Right ventricle myocardium inferior (tissue), 1 donor: Measurements from ENCODE around the gene PDE3A. TPM values are rescaled to one million over a fixed set of nuclear protein-coding genes. Genes with fewer than 3 reads are reported as not detected.

Source experiments
- ATAC-seq: fragments of 200-7000 bp; cut with Tn5 transposase; one replicate; pipeline ENCODE4 v1.9.1; 2020; ENCODE audit warnings: mild to moderate bottlenecking, moderate library complexity
- DNase-seq: peaks from one replicate; pipeline ENCODE4 v3.0.0; 2021; ENCODE audit errors: missing footprints
- intact Hi-C: fragments of 100-400 bp; cut with DNase I; formaldehyde crosslinking; loops from one replicate; pipeline ENCODE4 v1.11.0; 2022
- total RNA-seq: library from RNA; stranded (reverse); fragmentation: NEBNext Ultra II Directional; extraction: Animal tissue kit (Norgen Biotek cat#: 25700); gene quantifications from one replicate; pipeline ENCODE4 v1.2.1, GENCODE V29; 2021
- donor health status: DM: no; HTN: yes; CAD: no; lungs with severe emphysema.

PDE3A gene
- total RNA-seq, 1 donor from 2014 or later = 152 TPM

DNA sequence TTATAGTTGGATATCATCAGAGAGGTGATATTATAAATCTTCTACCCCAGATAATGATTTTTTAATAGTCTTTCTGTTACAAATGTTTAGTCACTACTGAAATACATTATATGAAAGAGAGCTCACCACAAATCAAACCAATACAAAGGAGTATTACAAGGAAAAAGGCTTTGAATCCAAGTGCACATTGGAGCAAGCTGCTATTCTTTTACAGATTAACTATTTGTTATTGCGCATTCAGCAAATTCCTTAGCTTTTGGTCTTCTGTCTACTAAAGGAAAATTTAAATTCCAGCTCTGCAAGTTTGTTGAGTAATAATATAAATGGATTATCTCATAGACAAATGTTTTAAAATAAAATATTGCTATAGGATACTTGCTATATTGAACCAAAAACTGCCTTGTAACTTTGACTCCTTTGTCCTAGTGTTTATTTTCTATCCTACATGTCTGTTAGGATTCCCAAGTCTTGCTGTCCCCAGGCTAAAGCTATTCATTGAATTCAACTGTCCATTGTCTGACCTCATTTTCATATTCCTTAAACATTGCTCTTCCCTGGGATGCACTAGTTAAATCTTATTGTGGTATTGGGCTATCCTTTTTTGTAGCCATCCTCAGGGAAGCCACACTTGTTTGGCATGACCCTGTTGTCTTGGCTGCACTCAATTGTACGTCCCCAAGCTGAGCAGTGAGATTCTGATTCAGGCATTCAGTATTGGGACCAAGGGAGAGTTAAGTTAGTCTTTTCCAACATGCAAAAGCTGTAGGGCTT lies 41.5 kb downstream of the PDE3A start:
- ATAC-seq (no peak), DNase-seq (no peak)
- intact Hi-C loops = no loop called here

DNA sequence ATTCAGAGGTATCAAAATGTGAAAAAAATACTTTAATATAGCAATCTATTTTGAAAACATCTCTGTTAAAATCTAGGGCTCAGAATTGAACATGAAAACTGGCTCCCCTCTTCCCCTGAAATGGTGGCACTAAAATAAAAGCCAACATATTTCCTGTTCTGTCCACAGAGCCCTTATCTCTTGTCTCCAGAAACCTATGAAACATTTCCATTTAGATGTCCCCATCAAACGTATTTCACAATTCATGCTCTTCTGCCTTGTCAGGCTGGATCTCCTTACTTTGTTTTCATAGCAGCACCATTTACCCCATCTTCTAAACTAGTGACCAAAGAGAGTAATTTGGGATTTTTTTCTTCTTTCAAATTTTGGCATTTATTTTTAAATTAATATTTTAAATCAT lies 42.4 kb downstream of the PDE3A start:
- intact Hi-C loops = no loop called here
- no peak for ATAC-seq
- DNase-seq = no peak

- DNase-seq (no peak), ATAC-seq (no peak)
- intact Hi-C loops = no loop called here
Measured at GRCh38 chr12:20411345-20411744, 43.0 kb downstream of the PDE3A start.

- intact Hi-C loops = no loop called here
- ATAC-seq = peak; percentile 64
- DNase-seq = no peak
Measured at GRCh38 chr12:20415028-20415427, 46.7 kb downstream of the PDE3A start.

DNA sequence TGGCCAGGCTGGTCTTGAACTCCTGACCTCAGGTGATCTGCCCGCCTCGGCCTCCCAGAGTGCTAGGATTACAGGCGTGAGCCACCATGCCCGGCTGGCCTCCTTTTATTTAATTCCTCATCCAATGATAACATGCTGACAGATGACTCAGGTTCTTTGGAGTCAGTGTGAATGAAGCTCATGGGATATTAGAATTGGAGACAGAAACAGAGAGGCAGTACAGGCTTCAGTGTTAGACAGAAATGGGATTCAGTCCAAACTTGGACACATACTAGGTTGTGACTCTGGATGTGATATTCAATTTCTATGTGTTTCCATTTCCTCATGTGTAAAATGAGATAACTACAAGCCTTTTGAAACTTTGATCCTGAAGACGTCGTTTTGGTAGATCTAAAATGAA lies 47.3 kb downstream of the PDE3A start:
- intact Hi-C loops = no loop called here
- no peak for DNase-seq
- peak; percentile 66 for ATAC-seq

GRCh38 chr12:20420557-20420956 lies 52.2 kb downstream of the PDE3A start:
- DNase-seq (no peak), ATAC-seq (no peak)
- intact Hi-C loops = no loop called here

- intact Hi-C loops = no loop called here
- ATAC-seq (no peak), DNase-seq (no peak)
Measured at GRCh38 chr12:20421421-20421820, 53.1 kb downstream of the PDE3A start.

- ATAC-seq (no peak), DNase-seq (no peak)
Measured at GRCh38 chr12:20423557-20423956, 55.2 kb downstream of the PDE3A start.

DNA sequence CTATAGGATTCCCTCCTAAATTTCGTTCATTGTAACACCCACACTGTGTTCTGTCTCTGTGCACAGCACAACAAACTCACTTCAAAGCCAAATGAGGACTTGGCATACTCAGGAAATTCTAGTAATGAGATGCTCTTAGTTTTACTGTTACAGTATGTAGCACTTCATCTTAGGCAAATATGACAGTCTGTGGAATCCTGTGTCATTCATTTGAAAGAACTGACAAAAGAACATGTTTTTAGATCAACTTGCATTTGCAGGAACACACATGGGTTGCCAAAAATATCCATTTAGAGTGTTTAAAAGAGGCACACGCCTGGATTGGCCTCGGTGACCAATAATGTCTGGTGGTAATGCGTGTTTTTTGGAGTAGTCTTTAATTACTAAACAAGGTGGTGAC lies 56.5 kb downstream of the PDE3A start:
- ATAC-seq (no peak), DNase-seq (no peak)
- intact Hi-C loops = no loop called here

More at GRCh38 chr12:20423557-20423956, 55.2 kb downstream of the PDE3A start:
- intact Hi-C loops = no loop called here

GRCh38 chr12:20426191-20426590 lies 57.9 kb downstream of the PDE3A start:
- peak; percentile 92 for ATAC-seq
- intact Hi-C loops = no loop called here
- no peak for DNase-seq

DNA sequence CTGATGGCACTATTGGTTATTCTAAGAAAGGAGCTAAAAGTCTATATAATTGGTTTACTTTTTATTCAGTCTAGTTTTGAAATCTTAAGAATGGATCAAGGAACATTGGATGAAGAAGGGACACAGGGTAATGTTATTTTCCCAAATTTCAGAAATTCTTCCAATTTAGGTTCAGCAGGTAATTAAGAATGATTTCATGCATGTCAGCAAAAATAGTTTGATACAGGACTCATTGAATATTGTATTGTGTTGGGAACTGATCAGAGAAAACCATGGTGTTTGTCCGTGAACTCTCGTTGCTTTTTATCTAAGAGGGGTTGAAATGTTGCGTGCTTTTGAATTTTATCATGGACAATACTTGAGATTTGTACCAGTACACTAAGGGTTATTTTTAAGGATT lies 58.6 kb downstream of the PDE3A start:
- DNase-seq (no peak), ATAC-seq (no peak)
- intact Hi-C loops = no loop called here

GRCh38 chr12:20429852-20430251 lies 61.5 kb downstream of the PDE3A start:
- no peak for DNase-seq
- intact Hi-C loops = no loop called here
- no peak for ATAC-seq

DNA sequence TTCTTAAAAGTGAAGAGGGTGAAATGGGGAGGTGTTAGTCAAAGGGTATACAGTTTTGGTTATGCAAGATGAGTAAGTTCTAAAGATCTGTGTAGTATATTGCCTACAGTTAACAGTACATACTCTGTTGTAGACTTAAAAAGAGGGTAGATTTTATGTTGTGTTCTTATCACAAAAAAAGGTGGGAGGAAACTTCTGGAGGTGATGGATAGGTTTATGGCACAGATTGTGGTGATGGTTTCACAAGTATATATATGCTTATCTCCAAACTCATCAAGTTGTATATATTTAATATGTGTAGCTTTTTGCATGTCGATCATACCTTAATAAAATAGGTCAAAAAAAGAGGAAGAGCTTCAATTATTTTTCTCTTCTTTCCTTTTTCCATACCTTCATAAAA lies 64.0 kb downstream of the PDE3A start:
- intact Hi-C loops = no loop called here
- no peak for ATAC-seq
- DNase-seq = no peak

- DNase-seq (no peak), ATAC-seq (no peak)
- intact Hi-C loops = no loop called here
Measured at GRCh38 chr12:20434996-20435395, 66.7 kb downstream of the PDE3A start.

GRCh38 chr12:20436316-20436715 lies 68.0 kb downstream of the PDE3A start:
- ATAC-seq (peak; percentile 18), DNase-seq (no peak)
- intact Hi-C loops = no loop called here

DNA sequence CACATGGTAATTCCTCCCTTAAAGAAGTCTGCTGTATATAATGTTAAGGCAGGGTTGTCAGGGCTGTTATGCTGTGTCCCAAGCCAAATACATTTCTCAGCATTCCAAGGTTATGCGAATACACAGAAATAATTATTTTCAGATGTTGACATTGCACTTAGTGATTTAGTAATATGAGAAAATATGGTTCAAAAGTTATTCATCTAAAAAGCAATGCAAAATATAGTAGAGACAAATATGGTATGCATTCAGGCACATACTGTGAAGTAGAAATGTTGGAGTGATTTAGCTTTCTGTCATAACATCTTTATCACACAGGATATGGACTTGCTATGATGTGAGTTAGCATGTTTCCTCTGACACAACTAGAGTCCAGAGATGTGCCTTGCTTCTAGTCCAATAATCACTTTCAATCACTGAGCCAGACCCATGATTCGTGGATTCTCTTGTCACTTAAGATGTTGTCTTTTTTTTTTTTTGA lies 70.0 kb downstream of the PDE3A start:
- intact Hi-C loops = no loop called here
- DNase-seq (no peak), ATAC-seq (no peak)

GRCh38 chr12:20439626-20440025 lies 71.3 kb downstream of the PDE3A start:
- DNase-seq = no peak
- intact Hi-C loops = loop anchor here (5.0 kb wide), 1 partner anchor 72 kb away; the partner anchor contains the start of gene PDE3A
- peak; percentile 38 for ATAC-seq

GRCh38 chr12:20440408-20440807 lies 72.1 kb downstream of the PDE3A start:
- intact Hi-C loops = loop anchor here (5.0 kb wide), 1 partner anchor 73 kb away; the partner anchor contains the start of gene PDE3A
- peak; percentile 43 for ATAC-seq
- no peak for DNase-seq

- intact Hi-C loops = loop anchor here (5.0 kb wide), 1 partner anchor 75 kb away; the partner anchor contains the start of gene PDE3A
- ATAC-seq (peak; percentile 70), DNase-seq (no peak)
Measured at GRCh38 chr12:20442322-20442721, 74.0 kb downstream of the PDE3A start.

DNA sequence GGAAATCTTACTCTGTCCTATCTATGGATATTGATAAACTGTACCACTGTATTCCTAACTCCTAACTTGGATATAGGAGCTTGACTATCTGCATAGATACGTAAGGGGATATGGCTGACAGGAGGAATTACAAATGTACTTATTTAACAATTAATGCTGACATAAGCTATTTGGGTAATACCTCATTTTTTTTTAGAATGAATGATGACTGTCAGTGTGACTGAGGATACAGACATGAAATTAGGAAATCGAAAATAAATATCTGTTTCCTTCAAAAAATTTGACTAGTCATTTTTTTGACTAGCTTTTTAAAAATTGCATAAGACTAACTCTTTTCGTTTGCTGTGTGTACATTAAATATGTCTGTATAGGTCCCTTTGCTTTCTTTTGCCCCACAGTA lies 74.9 kb downstream of the PDE3A start:
- DNase-seq (no peak), ATAC-seq (no peak)
- intact Hi-C loops = loop anchor here (5.0 kb wide), 1 partner anchor 76 kb away; the partner anchor contains the start of gene PDE3A
